ENCODE results near the gene STX1A. TPM values are rescaled to one million over a fixed set of nuclear protein-coding genes. Genes with fewer than 3 reads are reported as not detected.

STX1A gene
- total and polyA plus RNA-seq, 2 of the 13 experiments (the other 11 are each of a cell fraction or from before 2014, with no cell fraction given), result 6.1 to 12.2 TPM

DNA sequence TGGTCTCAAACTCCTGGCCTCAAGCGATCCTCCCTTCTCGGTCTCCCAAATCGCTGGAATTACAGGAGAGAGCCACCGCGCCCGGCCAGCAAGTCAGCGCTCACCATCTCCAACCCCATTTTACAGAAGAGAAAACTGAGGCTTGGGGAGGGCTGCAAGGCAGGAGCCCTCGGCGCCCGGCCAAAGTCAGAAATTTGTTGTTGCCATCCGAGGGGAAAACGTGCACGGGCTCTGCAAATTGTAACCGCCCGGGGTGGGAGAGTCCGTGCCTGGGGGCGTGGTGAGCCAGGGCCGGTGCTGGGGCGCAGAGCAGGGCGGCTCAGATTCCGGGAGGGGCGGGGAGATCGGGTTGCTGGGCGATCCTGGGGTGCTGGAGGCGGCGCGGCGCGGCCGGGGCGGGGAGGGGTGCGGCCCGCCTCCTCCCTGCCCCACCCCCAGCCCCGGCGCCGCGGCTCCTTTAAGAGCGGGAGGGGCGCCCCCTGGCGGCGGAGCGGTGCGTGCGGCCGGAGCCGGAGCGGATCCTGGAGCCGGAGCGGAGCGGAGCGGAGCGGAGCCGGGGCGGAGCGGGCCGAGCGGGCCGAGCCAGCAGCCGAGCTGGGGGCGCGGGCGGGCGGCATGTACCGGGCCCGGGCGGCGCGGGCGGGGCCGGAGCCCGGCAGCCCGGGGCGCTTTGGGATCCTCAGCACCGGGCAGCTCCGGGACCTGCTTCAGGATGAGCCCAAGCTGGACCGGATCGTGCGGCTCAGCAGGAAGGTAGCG, 51.9 kb downstream of the STX1A start, which contains the start of gene VPS37D (continued):
- TF ChIP-seq STAT6 (CRISPR knock-in tag; IDR thresholded peaks at IDR 0.05; ENCODE audit: borderline replicate concordance), result no peak
- TF ChIP-seq, protein P1, sequence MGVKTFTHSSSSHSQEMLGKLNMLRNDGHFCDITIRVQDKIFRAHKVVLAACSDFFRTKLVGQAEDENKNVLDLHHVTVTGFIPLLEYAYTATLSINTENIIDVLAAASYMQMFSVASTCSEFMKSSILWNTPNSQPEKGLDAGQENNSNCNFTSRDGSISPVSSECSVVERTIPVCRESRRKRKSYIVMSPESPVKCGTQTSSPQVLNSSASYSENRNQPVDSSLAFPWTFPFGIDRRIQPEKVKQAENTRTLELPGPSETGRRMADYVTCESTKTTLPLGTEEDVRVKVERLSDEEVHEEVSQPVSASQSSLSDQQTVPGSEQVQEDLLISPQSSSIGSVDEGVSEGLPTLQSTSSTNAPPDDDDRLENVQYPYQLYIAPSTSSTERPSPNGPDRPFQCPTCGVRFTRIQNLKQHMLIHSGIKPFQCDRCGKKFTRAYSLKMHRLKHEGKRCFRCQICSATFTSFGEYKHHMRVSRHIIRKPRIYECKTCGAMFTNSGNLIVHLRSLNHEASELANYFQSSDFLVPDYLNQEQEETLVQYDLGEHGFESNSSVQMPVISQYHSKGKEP (CRISPR knock-in tag; IDR thresholded peaks at IDR 0.05), result no peak
- no peak for TF ChIP-seq BCL6 (CRISPR knock-in tag; IDR thresholded peaks at IDR 0.05)
- no peak for TF ChIP-seq KDM4B (CRISPR knock-in tag; IDR thresholded peaks at IDR 0.05)
- TF ChIP-seq SMYD3 (CRISPR knock-in tag; IDR thresholded peaks at IDR 0.05), result no peak
- peak; percentile 31 for TF ChIP-seq ZMYM4 (CRISPR knock-in tag; IDR thresholded peaks at IDR 0.05)
- no peak for TF ChIP-seq ZNF33A (CRISPR knock-in tag; IDR thresholded peaks at IDR 0.05; ENCODE audit: borderline replicate concordance)
- no peak for TF ChIP-seq ZNF350 (CRISPR knock-in tag; IDR thresholded peaks at IDR 0.05; ENCODE audit: borderline replicate concordance, low read depth)
- no peak for TF ChIP-seq MAF1 (CRISPR knock-in tag; IDR thresholded peaks at IDR 0.05; ENCODE audit: borderline replicate concordance)
- TF ChIP-seq, protein P2, sequence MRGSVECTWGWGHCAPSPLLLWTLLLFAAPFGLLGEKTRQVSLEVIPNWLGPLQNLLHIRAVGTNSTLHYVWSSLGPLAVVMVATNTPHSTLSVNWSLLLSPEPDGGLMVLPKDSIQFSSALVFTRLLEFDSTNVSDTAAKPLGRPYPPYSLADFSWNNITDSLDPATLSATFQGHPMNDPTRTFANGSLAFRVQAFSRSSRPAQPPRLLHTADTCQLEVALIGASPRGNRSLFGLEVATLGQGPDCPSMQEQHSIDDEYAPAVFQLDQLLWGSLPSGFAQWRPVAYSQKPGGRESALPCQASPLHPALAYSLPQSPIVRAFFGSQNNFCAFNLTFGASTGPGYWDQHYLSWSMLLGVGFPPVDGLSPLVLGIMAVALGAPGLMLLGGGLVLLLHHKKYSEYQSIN (CRISPR knock-in tag; IDR thresholded peaks at IDR 0.05; ENCODE audit: borderline replicate concordance), result no peak
- TF ChIP-seq ZXDC (CRISPR knock-in tag; IDR thresholded peaks at IDR 0.05), result no peak
- no peak for TF ChIP-seq ZNF329 (CRISPR knock-in tag; IDR thresholded peaks at IDR 0.05; ENCODE audit: low read depth)
- TF ChIP-seq HMGXB3 (CRISPR knock-in tag; IDR thresholded peaks at IDR 0.05; ENCODE audit: borderline replicate concordance), result no peak
- no peak for TF ChIP-seq KMT2B (CRISPR knock-in tag; IDR thresholded peaks at IDR 0.05)
- TF ChIP-seq ZNF224 (CRISPR knock-in tag; IDR thresholded peaks at IDR 0.05), result no peak
- TF ChIP-seq TCF7 (IDR thresholded peaks at IDR 0.05; ENCODE audit: low read depth), result no peak
